ENCODE measurements around the gene BMP4. TPM values are rescaled to one million over a fixed set of nuclear protein-coding genes. Genes with fewer than 3 reads are reported as not detected.

Gene BMP4
- total and polyA plus RNA-seq, 2 of the 13 experiments (the other 11 are each of a cell fraction or from before 2014, with no cell fraction given), result 56.4 to 169 TPM

- TF ChIP-seq BATF2 (CRISPR knock-in tag; IDR thresholded peaks at IDR 0.05) (no peak), REST (IDR thresholded peaks at IDR 0.05; ENCODE audit: borderline replicate concordance in 1 of 2, low read depth in 1 of 2, low read length in 2 of 2) (peak in 1 of 2 experiments; percentile 43; a peak in 1 of 4 replicates), THAP9 (CRISPR knock-in tag; IDR thresholded peaks at IDR 0.05; ENCODE audit: borderline replicate concordance) (no peak), NKX3-1 (CRISPR knock-in tag; IDR thresholded peaks at IDR 0.05) (no peak; the same call in 1 of the 2 replicates), ZNF3 (CRISPR knock-in tag; IDR thresholded peaks at IDR 0.05) (no peak), FOSL1 (CRISPR knock-in tag; IDR thresholded peaks at IDR 0.05; ENCODE audit: borderline replicate concordance) (peak; percentile 90), SUZ12 (IDR thresholded peaks at IDR 0.05; ENCODE audit: low read depth, low read length) (no peak), ZNF605 (CRISPR knock-in tag; IDR thresholded peaks at IDR 0.05) (no peak; the same call in 1 of the 2 replicates), ZBTB10 (CRISPR knock-in tag; IDR thresholded peaks at IDR 0.05; ENCODE audit: borderline replicate concordance) (no peak), ZNF788 (CRISPR knock-in tag; IDR thresholded peaks at IDR 0.05; ENCODE audit: borderline replicate concordance) (peak; percentile 26; the same call in 1 of the 2 replicates), ZNF552 (CRISPR knock-in tag; IDR thresholded peaks at IDR 0.05; ENCODE audit: borderline replicate concordance) (no peak), EED (CRISPR knock-in tag; IDR thresholded peaks at IDR 0.05) (no peak), ZHX1 (CRISPR knock-in tag; IDR thresholded peaks at IDR 0.05; ENCODE audit: low read depth) (0 out of 2 replicates have a peak, but pooled peaks have one; percentile 40), ZNF629 (CRISPR knock-in tag; conservative IDR thresholded peaks at IDR 0.05) (no peak)
These were observed 23.4 kb upstream of the BMP4 start (continued) for GRCh38 chr14:53979747-53980642.

All from HepG2 (cell line).